Endothelial cell of umbilical vein (primary cell): ENCODE measurements around the gene GARS1. TPM values are rescaled to one million over a fixed set of nuclear protein-coding genes. Genes with fewer than 3 reads are reported as not detected.

Experiments used
- BruUV-seq: library from RNA; stranded (reverse); fragments of 400-500 nt; replicated peaks from 2 replicates; lab custom pipeline; 2021; lab: Mats Ljungman, UMichigan
- CTCF ChIA-PET: fragments of 300-600, 350-600 bp; sonication (Branson Sonifier 250); formaldehyde crosslinking; loops from one replicate; lab custom pipeline; 2021; ENCODE audit warnings: antibody characterized with exemption, inconsistent platforms; lab: Charles Lee
- POLR2A ChIA-PET: fragments of 300-600, 350-600 bp; sonication (Branson Sonifier 250); formaldehyde crosslinking; loops from one replicate; lab custom pipeline; 2021; ENCODE audit warnings: antibody characterized with exemption, inconsistent platforms; lab: Charles Lee
- DNase-seq: peaks from one replicate; pipeline ENCODE4 v3.0.0-alpha.2; 2011; ENCODE audit warnings: low read depth, low spot score
- FAIRE-seq: peaks from 2 replicates; lab custom pipeline; 2011; peaks lifted over from hg19 to GRCh38; lab: Jason Lieb, UNC
- H2AFZ ChIP-seq: 2 replicates; pipeline ENCODE4 v1.6.0; 2012; ENCODE audit warnings: low read depth, low read length, control low read depth, inconsistent platforms
- H3K27ac ChIP-seq: 2 replicates; pipeline ENCODE4 v1.5.1; 2011; ENCODE audit warnings: low read depth, mild to moderate bottlenecking, control low read depth, low read length, moderate library complexity; ENCODE audit not compliant: insufficient read depth
- H3K27me3 ChIP-seq, 2 experiments: 2 replicates each; pipeline versions ENCODE4 v1.6.0 to v1.6.1; 2011; ENCODE audit warnings: low read length in 2 of 2, mixed read lengths in 1 of 2; ENCODE audit not compliant: control insufficient read depth in 2 of 2, insufficient read depth in 2 of 2
- H3K36me3 ChIP-seq, 2 experiments: 2 replicates in 1 of 2; 3 replicates in 1 of 2; pipeline ENCODE4 v1.5.1; 2011; ENCODE audit warnings: low read length in 2 of 2, mild to moderate bottlenecking in 1 of 2, moderate library complexity in 1 of 2; ENCODE audit not compliant: control insufficient read depth in 2 of 2, insufficient read depth in 2 of 2; ENCODE audit errors: extremely low read depth in 1 of 2
- H3K4me1 ChIP-seq: 3 replicates; pipeline ENCODE4 v1.5.1; 2011; ENCODE audit warnings: mild to moderate bottlenecking, low read length; ENCODE audit not compliant: control insufficient read depth, insufficient read depth; ENCODE audit errors: extremely low read depth
- H3K4me2 ChIP-seq: 2 replicates; pipeline ENCODE4 v1.6.1; 2011; ENCODE audit warnings: low read length, control low read depth, mixed read lengths; ENCODE audit not compliant: insufficient read depth
- H3K4me3 ChIP-seq, 3 experiments: fragments of 200-600 bp in 1 of 3; sonication (generic), shearing (Covaris generic) in 1 of 3; replicated peaks in 1 of 3; 2 replicates each; pipeline ENCODE4 v1.5.1; 2011 to 2016; ENCODE audit warnings: control low read depth in 3 of 3, low read length in 3 of 3, mild to moderate bottlenecking in 2 of 3, inconsistent platforms in 1 of 3, low read depth in 1 of 3, moderate library complexity in 1 of 3; ENCODE audit not compliant: insufficient read depth in 1 of 3
- H3K79me2 ChIP-seq: 2 replicates; pipeline ENCODE4 v1.6.0; 2012; ENCODE audit warnings: low read length, inconsistent platforms; ENCODE audit not compliant: control insufficient read depth, insufficient read depth
- H3K9ac ChIP-seq: replicated peaks from 2 replicates; pipeline ENCODE3; 2011; ENCODE audit warnings: low read length, control low read depth; ENCODE audit not compliant: insufficient read depth; ENCODE audit errors: extremely low read depth
- H3K9me1 ChIP-seq: replicated peaks from 3 replicates; pipeline ENCODE4 v1.6.0; 2011; ENCODE audit warnings: mild to moderate bottlenecking, low read length; ENCODE audit not compliant: control insufficient read depth, insufficient read depth; ENCODE audit errors: extremely low read depth
- H3K9me3 ChIP-seq: replicated peaks from 2 replicates; pipeline ENCODE4 v1.5.1; 2012; ENCODE audit warnings: low read length, inconsistent platforms; ENCODE audit not compliant: control insufficient read depth, insufficient read depth
- H4K20me1 ChIP-seq: replicated peaks from 2 replicates; pipeline ENCODE3; 2011; ENCODE audit warnings: mild to moderate bottlenecking, low read length; ENCODE audit not compliant: control insufficient read depth, insufficient read depth; ENCODE audit errors: extremely low read depth
- EZH2 ChIP-seq: IDR thresholded peaks from 2 replicates; pipeline ENCODE4 v1.6.1; 2012; ENCODE audit warnings: borderline replicate concordance, low read depth, mild to moderate bottlenecking, moderate library complexity, low read length, inconsistent platforms; ENCODE audit not compliant: severe bottlenecking
- FOS ChIP-seq: IDR thresholded peaks from 2 replicates; pipeline ENCODE4 v1.6.1; 2011; ENCODE audit warnings: mild to moderate bottlenecking, low read length, moderate library complexity, borderline replicate concordance; ENCODE audit not compliant: insufficient read depth
- GATA2 ChIP-seq: IDR thresholded peaks from 2 replicates; pipeline ENCODE4 v1.7.0; 2011; ENCODE audit warnings: low read depth, mild to moderate bottlenecking, moderate library complexity, mixed read lengths, low read length; ENCODE audit not compliant: insufficient read length, insufficient read depth
- JUN ChIP-seq: IDR thresholded peaks from 2 replicates; pipeline ENCODE4 v1.6.1; 2011; ENCODE audit warnings: borderline replicate concordance, low read depth; ENCODE audit not compliant: insufficient read length, insufficient read depth
- MYC ChIP-seq: IDR thresholded peaks from one replicate; pipeline ENCODE4 v1.6.1; 2011; ENCODE audit warnings: mild to moderate bottlenecking, low read depth, low read length
- POLR2A ChIP-seq: IDR thresholded peaks from 2 replicates; pipeline ENCODE4 v1.6.1; 2012; ENCODE audit warnings: low read depth, mild to moderate bottlenecking, control low read depth, low read length
- POLR2AphosphoS5 ChIP-seq: IDR thresholded peaks from 2 replicates; pipeline ENCODE4 v1.6.1; 2012; ENCODE audit warnings: low read depth, mild to moderate bottlenecking, control low read depth, low read length, moderate library complexity; ENCODE audit not compliant: insufficient read depth
- dilution Hi-C: fragments of 300-500 bp; cut with MboI; formaldehyde crosslinking; loops from one replicate; pipeline ENCODE4 v1.15.0; 2019; ENCODE audit warnings: low sequenced_read_pairs; ENCODE audit not compliant: extremely low pct_ligation_motif_present
- intact Hi-C: fragments of 100-400 bp; cut with micrococcal nuclease; formaldehyde crosslinking; loops from one replicate; pipeline ENCODE4 v1.10.0; 2022
- polyA plus RNA-seq, 4 experiments: library from polyadenylated mRNA; depleted of rRNA in 3 of 4; stranded (reverse) in 3 of 4; unstranded in 1 of 4; fragments of >200 nt; gene quantifications; 2 replicates each; pipeline versions ENCODE4 v1.2.1 to v1.2.3, GENCODE V29; 2011 to 2012; ENCODE audit warnings: missing spikeins in 1 of 4
- total RNA-seq: library from RNA; stranded (reverse); gene quantifications from 2 replicates; pipeline ENCODE4 v1.2.3, GENCODE V29; 2021
- TF ChIP-seq, protein P1 (sequence below): IDR thresholded peaks from 2 replicates; pipeline ENCODE4 v1.6.1; 2011; ENCODE audit not compliant: insufficient read depth, insufficient read length
- TF ChIP-seq, protein P2 (sequence below), 2 donors: IDR thresholded peaks; 1 replicate in 1 of 2; 2 replicates in 1 of 2; pipeline ENCODE4 v1.5.1; 2011; ENCODE audit warnings: low read length in 2 of 2, mild to moderate bottlenecking in 2 of 2, moderate library complexity in 2 of 2, control low read depth in 1 of 2, inconsistent platforms in 1 of 2, low read depth in 1 of 2; ENCODE audit not compliant: insufficient read depth in 1 of 2; ENCODE audit errors: extremely low read depth in 1 of 2

Gene GARS1
- total and polyA plus RNA-seq, 2 donors (not counting 3 experiments of a cell fraction or from before 2014, with no cell fraction given) = 194 to 295 TPM

DNA sequence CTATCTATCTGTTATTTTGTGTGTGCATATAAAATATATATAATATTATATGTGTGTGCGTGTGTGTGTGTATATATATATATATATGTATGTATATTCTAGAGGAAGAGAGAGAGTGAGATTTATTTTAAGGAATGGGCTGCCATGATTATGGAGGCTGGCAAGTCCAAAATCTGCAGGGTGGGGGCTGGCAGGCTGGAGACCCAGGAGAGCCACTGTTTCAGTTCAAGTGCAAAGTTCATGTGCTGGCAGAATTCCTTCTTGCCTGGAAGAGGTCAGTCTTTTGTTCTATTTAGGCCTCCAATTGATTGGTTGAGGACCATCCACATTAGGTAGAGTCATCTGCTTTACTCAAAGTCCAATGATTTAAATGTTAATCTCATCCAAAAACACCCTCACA, 42.3 kb upstream of the GARS1 start:
- DNase-seq = no peak
- no peaks in the 10 kb centered on the region for H3K36me3 ChIP-seq
- no peak overlapping the region for H3K27ac ChIP-seq
- no peak for FAIRE-seq
- H3K4me1 ChIP-seq = peaks cover 32% of the 10 kb centered on the region
- CTCF ChIA-PET = interaction anchor here (2.8 to 12.5 kb wide), 2 partner anchors 10 to 41 kb away, joined by 9 to 389 read pairs; no protein-coding TSS in a partner anchor
- TF ChIP-seq MYC (no peak), EZH2 (no peak), POLR2AphosphoS5 (no peak), POLR2A (no peak), GATA2 (no peak), JUN (no peak), FOS (no peak)
- TF ChIP-seq, protein P1, sequence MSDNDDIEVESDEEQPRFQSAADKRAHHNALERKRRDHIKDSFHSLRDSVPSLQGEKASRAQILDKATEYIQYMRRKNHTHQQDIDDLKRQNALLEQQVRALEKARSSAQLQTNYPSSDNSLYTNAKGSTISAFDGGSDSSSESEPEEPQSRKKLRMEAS = no peak
- TF ChIP-seq, protein P2, sequence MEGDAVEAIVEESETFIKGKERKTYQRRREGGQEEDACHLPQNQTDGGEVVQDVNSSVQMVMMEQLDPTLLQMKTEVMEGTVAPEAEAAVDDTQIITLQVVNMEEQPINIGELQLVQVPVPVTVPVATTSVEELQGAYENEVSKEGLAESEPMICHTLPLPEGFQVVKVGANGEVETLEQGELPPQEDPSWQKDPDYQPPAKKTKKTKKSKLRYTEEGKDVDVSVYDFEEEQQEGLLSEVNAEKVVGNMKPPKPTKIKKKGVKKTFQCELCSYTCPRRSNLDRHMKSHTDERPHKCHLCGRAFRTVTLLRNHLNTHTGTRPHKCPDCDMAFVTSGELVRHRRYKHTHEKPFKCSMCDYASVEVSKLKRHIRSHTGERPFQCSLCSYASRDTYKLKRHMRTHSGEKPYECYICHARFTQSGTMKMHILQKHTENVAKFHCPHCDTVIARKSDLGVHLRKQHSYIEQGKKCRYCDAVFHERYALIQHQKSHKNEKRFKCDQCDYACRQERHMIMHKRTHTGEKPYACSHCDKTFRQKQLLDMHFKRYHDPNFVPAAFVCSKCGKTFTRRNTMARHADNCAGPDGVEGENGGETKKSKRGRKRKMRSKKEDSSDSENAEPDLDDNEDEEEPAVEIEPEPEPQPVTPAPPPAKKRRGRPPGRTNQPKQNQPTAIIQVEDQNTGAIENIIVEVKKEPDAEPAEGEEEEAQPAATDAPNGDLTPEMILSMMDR (IDR thresholded peaks at IDR 0.05; ENCODE audit: extremely low read depth in 1 of 2, insufficient read depth in 1 of 2, low read depth in 1 of 2, low read length in 2 of 2) = no peak
- H3K9me3 ChIP-seq = no peaks in the 10 kb centered on the region
- H3K4me3 ChIP-seq = no peak overlapping the region
- BruUV-seq = no TSS peak
- no peak overlapping the region for H2AFZ ChIP-seq
- H3K27me3 ChIP-seq = no peaks in the 10 kb centered on the region
- intact Hi-C loops = no loop called here
- no peak overlapping the region for H3K9ac ChIP-seq
- H3K79me2 ChIP-seq = no peaks in the 10 kb centered on the region
- no peaks in the 10 kb centered on the region for H4K20me1 ChIP-seq
- POLR2A ChIA-PET = interaction anchor here (2.0 to 2.1 kb wide), 2 partner anchors 10 to 11 kb away, joined by 4 to 9 read pairs; no protein-coding TSS in a partner anchor
- no peak overlapping the region for H3K4me2 ChIP-seq
- dilution Hi-C loops = no loop called here
- H3K9me1 ChIP-seq = no peaks in the 10 kb centered on the region
